WTC11 (cell line): Measurements from ENCODE around the gene TPM3. TPM values are rescaled to one million over a fixed set of nuclear protein-coding genes. Genes with fewer than 3 reads are reported as not detected.
A peak's percentile ranks its signal among the peaks of the same experiment; 100 is the strongest.

ENCODE experiments used
- ATAC-seq: fragments of 200-7000 bp; cut with Tn5 transposase; 2 replicates; pipeline ENCODE4 v1.10.0; 2021; ENCODE audit warnings: mild to moderate bottlenecking, moderate library complexity
- CTCF ChIA-PET: fragments of 300-600 bp; sonication (Branson Sonifier 250); formaldehyde crosslinking; loops from one replicate; lab custom pipeline; 2021; ENCODE audit warnings: antibody characterized with exemption; lab: Charles Lee
- POLR2A ChIA-PET: fragments of 350-600 bp; sonication (Branson Sonifier 250); formaldehyde crosslinking; loops from one replicate; lab custom pipeline; 2021; ENCODE audit warnings: antibody characterized with exemption; lab: Charles Lee
- DNase-seq: peaks from one replicate; pipeline ENCODE4 v3.0.0; 2021; ENCODE audit warnings: low spot score
- H3K27ac Mint-ChIP-seq: 2 replicates; pipeline ENCODE4 v1.8.0; 2021; ENCODE audit warnings: mixed read lengths
- H3K27me3 Mint-ChIP-seq: 2 replicates; pipeline ENCODE4 v1.8.0; 2021; ENCODE audit warnings: low read depth, mild to moderate bottlenecking, moderate library complexity, mixed read lengths
- H3K36me3 Mint-ChIP-seq: 2 replicates; pipeline ENCODE4 v1.8.0; 2021; ENCODE audit warnings: mixed read lengths
- H3K4me1 Mint-ChIP-seq: 2 replicates; pipeline ENCODE4 v1.8.0; 2022; ENCODE audit warnings: mixed read lengths
- H3K4me3 Mint-ChIP-seq: 2 replicates; pipeline ENCODE4 v1.8.0; 2021; ENCODE audit warnings: mild to moderate bottlenecking, moderate library complexity, mixed read lengths
- H3K9me3 Mint-ChIP-seq: 2 replicates; pipeline ENCODE4 v1.8.0; 2021; ENCODE audit warnings: mixed read lengths
- ARID4B ChIP-seq: sonication (generic); formaldehyde crosslinking; IDR thresholded peaks from 2 replicates; pipeline ENCODE4 v1.8.0; 2023; ENCODE audit warnings: missing genetic modification reagents, mild to moderate bottlenecking, borderline replicate concordance
- CBFB ChIP-seq: sonication (generic); formaldehyde crosslinking; IDR thresholded peaks from 2 replicates; pipeline ENCODE4 v1.8.1; 2022; ENCODE audit warnings: mild to moderate bottlenecking, low read depth, missing genetic modification reagents
- CTCF ChIP-seq: fragments of 200-600 bp; IDR thresholded peaks from 2 replicates; pipeline ENCODE4 v1.8.0; 2022; ENCODE audit warnings: antibody characterized with exemption
- ELF4 ChIP-seq: sonication (generic); formaldehyde crosslinking; IDR thresholded peaks from 2 replicates; pipeline ENCODE4 v1.8.1; 2022; ENCODE audit warnings: low read depth, mild to moderate bottlenecking, moderate library complexity, missing genetic modification reagents
- EMX1 ChIP-seq: fragments of 250-450 bp; sonication (Bioruptor Pico); IDR thresholded peaks from 2 replicates; pipeline ENCODE4 v1.8.0; 2021; ENCODE audit warnings: mild to moderate bottlenecking
- ERG ChIP-seq: fragments of 250-450 bp; sonication (Bioruptor Pico); IDR thresholded peaks from 2 replicates; pipeline ENCODE4 v1.8.0; 2021; ENCODE audit warnings: mild to moderate bottlenecking
- ETV6 ChIP-seq: sonication (generic); formaldehyde crosslinking; IDR thresholded peaks from 2 replicates; pipeline ENCODE4 v1.8.1; 2022; ENCODE audit warnings: mild to moderate bottlenecking, missing genetic modification reagents
- FOXJ3 ChIP-seq: sonication (generic); formaldehyde crosslinking; IDR thresholded peaks from 2 replicates; pipeline ENCODE4 v1.9.0; 2021; ENCODE audit warnings: missing genetic modification reagents, mild to moderate bottlenecking, borderline replicate concordance
- FOXK1 ChIP-seq: sonication (generic); formaldehyde crosslinking; IDR thresholded peaks from 2 replicates; pipeline ENCODE4 v1.8.0; 2022; ENCODE audit warnings: mild to moderate bottlenecking, moderate library complexity, missing genetic modification reagents
- FOXP1 ChIP-seq: sonication (generic); formaldehyde crosslinking; IDR thresholded peaks from 2 replicates; pipeline ENCODE4 v1.8.0; 2022; ENCODE audit warnings: missing genetic modification reagents, mild to moderate bottlenecking, moderate library complexity, borderline replicate concordance
- GABPB1 ChIP-seq: sonication (generic); formaldehyde crosslinking; IDR thresholded peaks from 2 replicates; pipeline ENCODE4 v1.8.1; 2023; ENCODE audit warnings: mild to moderate bottlenecking, missing genetic modification reagents
- JAZF1 ChIP-seq: fragments of 250-450 bp; sonication (Bioruptor Pico); IDR thresholded peaks from 2 replicates; pipeline ENCODE4 v1.9.0; 2021; ENCODE audit warnings: moderate library complexity, mild to moderate bottlenecking, inconsistent platforms
- MAX ChIP-seq: sonication (generic); formaldehyde crosslinking; IDR thresholded peaks from 2 replicates; pipeline ENCODE4 v1.8.0; 2022; ENCODE audit warnings: mild to moderate bottlenecking, missing genetic modification reagents
- NFATC4 ChIP-seq: fragments of 250-450 bp; sonication (Bioruptor Pico); IDR thresholded peaks from 2 replicates; pipeline ENCODE4 v1.9.0; 2021; ENCODE audit warnings: mild to moderate bottlenecking
- ZNF263 ChIP-seq: sonication (generic); formaldehyde crosslinking; IDR thresholded peaks from 2 replicates; pipeline ENCODE4 v1.8.1; 2022; ENCODE audit warnings: low read depth, mild to moderate bottlenecking, moderate library complexity, missing genetic modification reagents
- ZNF281 ChIP-seq: sonication (generic); formaldehyde crosslinking; IDR thresholded peaks from 2 replicates; pipeline ENCODE4 v1.8.0; 2023; ENCODE audit warnings: mild to moderate bottlenecking, missing genetic modification reagents
- ZNF512 ChIP-seq: sonication (generic); formaldehyde crosslinking; IDR thresholded peaks from 2 replicates; pipeline ENCODE4 v1.8.1; 2022; ENCODE audit warnings: missing genetic modification reagents, borderline replicate concordance
- total RNA-seq: library from RNA; stranded (reverse); gene quantifications from 3 replicates; pipeline ENCODE4 v1.2.3, GENCODE V29; 2021

TPM3 gene
- total RNA-seq, 1 experiment from 2014 or later, result 614 TPM

- TF ChIP-seq ARID4B (CRISPR knock-in tag) (no peak), ZNF512 (CRISPR knock-in tag) (no peak), JAZF1 (CRISPR knock-in tag) (no peak)
- TF ChIP-seq, all 79 proteins: peak for 0
Observed at GRCh38 chr1:154199563-154199879, 7.6 kb upstream of the TPM3 start (continued).

GRCh38 chr1:154198756-154199562 is 7.1 kb upstream of the TPM3 start:
- POLR2A ChIA-PET, result interaction anchor here (0.7 to 1.5 kb wide), 3 partner anchors 9 to 15 kb away, joined by 3 to 4 read pairs (median 4); no protein-coding TSS in a partner anchor
- ATAC-seq, result peak; percentile 88
- Mint-ChIP-seq H3K36me3 (no peaks in the 10 kb centered on the region), H3K27me3 (peaks cover 3% of the 10 kb centered on the region; the same call in 1 of the 2 replicates), H3K27ac (no peak overlapping the region), H3K9me3 (no peaks in the 10 kb centered on the region), H3K4me3 (no peak overlapping the region), H3K4me1 (peaks cover 2% of the 10 kb centered on the region; the same call in 1 of the 2 replicates)
- 0 out of 2 replicates have a peak, but pooled peaks have one; percentile 26 for TF ChIP-seq CTCF
- TF ChIP-seq ZNF263 (CRISPR knock-in tag), result no peak
- DNase-seq, result peak; percentile 23
- CTCF ChIA-PET, result interaction anchor here (0.5 to 2.6 kb wide), 21 partner anchors 8 to 348 kb away, joined by 3 to 20 read pairs (median 3); partner anchors contain the start of genes ATP8B2, HAX1 and UBAP2L

- Mint-ChIP-seq H3K9me3 (no peaks in the 10 kb centered on the region), H3K27me3 (peaks cover 9% of the 10 kb centered on the region; the same call in 1 of the 2 replicates), H3K4me1 (peaks cover 10% of the 10 kb centered on the region), H3K27ac (no peak overlapping the region), H3K36me3 (no peaks in the 10 kb centered on the region), H3K4me3 (no peak overlapping the region)
- ChIA-PET CTCF (interaction anchor here (0.9 to 2.8 kb wide), 2 partner anchors 89 to 141 kb away, joined by 3 to 10 read pairs; no protein-coding TSS in a partner anchor), POLR2A (no interaction called here)
- DNase-seq (no peak), ATAC-seq (no peak)
- TF ChIP-seq GABPB1, result no peak
- TF ChIP-seq FOXJ3 (CRISPR knock-in tag), result no peak
- TF ChIP-seq FOXK1 (CRISPR knock-in tag), result no peak
- no peak for TF ChIP-seq EMX1
- no peak for TF ChIP-seq ELF4 (CRISPR knock-in tag)
- TF ChIP-seq ETV6, result no peak
Observed at GRCh38 chr1:154193821-154194220, 1.9 kb upstream of the TPM3 start.

- peaks cover 9% of the 10 kb centered on the region; the same call in 1 of the 2 replicates for H3K27me3 Mint-ChIP-seq
- CTCF ChIA-PET, result interaction anchor here (1.4 to 2.8 kb wide), 2 partner anchors 136 to 143 kb away, joined by 4 to 10 read pairs; no protein-coding TSS in a partner anchor
- no peak overlapping the region for H3K4me3 Mint-ChIP-seq
- ATAC-seq, result no peak
- no peak overlapping the region for H3K27ac Mint-ChIP-seq
- H3K4me1 Mint-ChIP-seq, result peaks cover 16% of the 10 kb centered on the region
- no peak for DNase-seq
- POLR2A ChIA-PET, result no interaction called here
- H3K9me3 Mint-ChIP-seq, result no peaks in the 10 kb centered on the region
- no peaks in the 10 kb centered on the region for H3K36me3 Mint-ChIP-seq
- TF ChIP-seq CBFB, result no peak
- TF ChIP-seq ERG (CRISPR knock-in tag), result no peak
- TF ChIP-seq NFATC4, result no peak
- TF ChIP-seq FOXP1 (CRISPR knock-in tag), result no peak
- no peak for TF ChIP-seq MAX (CRISPR knock-in tag)
- TF ChIP-seq ZNF281 (CRISPR knock-in tag), result no peak
Observed at GRCh38 chr1:154192476-154192875, 576 bp upstream of the TPM3 start.
